AG08396 (cell line): Measurements from ENCODE around the gene MTARC1.

Experiments
- DNase-seq: peaks from one replicate; pipeline ENCODE4 v3.0.0; 2012; ENCODE audit warnings: low spot score, mixed read lengths

The MTARC1 gene

DNA sequence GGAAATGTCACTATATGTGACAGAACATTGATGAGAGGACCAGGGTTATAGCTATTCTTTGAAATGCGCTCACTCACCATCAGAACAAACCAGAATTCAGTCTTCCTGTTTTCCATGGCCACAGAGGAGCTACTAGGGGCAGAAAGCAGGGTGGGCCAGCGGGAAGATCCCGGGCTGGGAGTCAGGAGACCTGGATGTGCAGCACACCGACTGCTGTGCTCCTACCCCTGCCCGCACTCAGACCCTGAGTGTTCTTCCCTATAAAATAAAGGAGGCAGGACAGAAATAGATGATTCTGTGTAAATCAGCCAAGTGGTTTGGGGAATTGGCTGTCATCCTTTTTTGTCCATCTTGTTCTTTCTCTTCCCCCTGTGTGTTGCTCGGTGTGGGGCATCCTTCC, 21.0 kb downstream of the MTARC1 start:
- DNase-seq = no peak

- DNase-seq = no peak
Measured at GRCh38 chr1:220808345-220809186, 21.9 kb downstream of the MTARC1 start.

GRCh38 chr1:220809187-220809550, 22.5 kb downstream of the MTARC1 start:
- no peak for DNase-seq

- no peak for DNase-seq
Measured at GRCh38 chr1:220809704-220810103, 23.0 kb downstream of the MTARC1 start.

GRCh38 chr1:220810179-220810653, 23.5 kb downstream of the MTARC1 start:
- peak; percentile 78 for DNase-seq

DNA sequence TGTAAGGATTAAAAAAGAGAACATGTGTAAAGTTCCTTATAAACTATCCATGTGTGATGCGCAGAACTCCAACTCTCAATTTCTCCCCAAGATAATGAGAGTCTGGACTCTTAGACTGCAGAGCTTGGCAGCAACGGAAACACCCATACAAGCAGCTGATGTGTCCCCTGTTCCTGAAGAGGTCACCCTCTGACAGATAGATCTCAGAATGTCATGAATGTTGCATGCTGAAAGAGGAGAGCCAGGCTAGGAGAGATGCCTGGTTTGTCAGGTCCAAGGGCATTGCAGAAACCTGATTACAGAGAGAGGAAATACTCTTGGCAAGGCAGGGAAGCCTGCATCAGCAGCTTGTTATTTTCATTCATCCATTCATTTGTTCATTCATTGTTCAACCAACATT, 24.2 kb downstream of the MTARC1 start:
- no peak for DNase-seq

DNA sequence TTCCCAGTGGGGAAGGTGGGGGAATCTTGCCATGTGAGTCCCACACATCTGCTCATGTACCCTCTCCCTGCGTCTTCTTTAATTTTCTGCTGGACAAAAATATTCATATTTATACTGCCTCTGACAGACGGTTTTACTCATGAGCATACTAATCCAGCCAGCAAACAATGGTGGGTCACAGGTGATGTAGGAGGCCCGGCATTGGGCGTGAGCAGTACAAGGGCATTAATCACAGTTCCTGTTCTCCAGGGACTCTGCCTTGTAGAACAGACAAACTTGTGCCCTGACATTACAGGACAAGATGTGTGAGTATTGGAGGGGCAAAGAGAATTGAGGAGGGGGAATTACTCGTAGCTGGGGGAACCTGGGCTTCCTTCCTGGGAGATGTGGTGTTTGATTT, 25.0 kb downstream of the MTARC1 start:
- DNase-seq = no peak

GRCh38 chr1:220812308-220812707, 25.6 kb downstream of the MTARC1 start:
- DNase-seq = no peak

- no peak for DNase-seq
Measured at GRCh38 chr1:220813013-220813412, 26.3 kb downstream of the MTARC1 start.

DNA sequence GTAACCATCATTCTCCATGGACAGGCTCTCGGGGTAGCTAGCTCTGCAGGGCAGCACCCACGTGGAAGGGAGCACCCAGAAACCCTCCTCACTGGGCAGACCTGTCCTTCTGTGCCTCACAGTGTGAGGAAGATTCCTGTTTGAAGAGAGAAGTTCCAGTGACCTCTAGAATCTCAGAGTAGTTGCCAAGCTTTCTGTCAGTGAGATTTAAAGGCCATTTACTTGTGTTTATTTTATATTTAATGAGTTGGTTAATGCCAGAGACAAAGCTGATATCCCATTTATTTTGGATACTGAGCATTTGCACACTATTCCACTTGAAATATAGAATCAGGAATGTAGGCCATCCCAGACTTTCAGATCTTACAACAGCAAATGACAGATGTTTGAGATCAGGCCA, 28.7 kb downstream of the MTARC1 start:
- DNase-seq = no peak

DNA sequence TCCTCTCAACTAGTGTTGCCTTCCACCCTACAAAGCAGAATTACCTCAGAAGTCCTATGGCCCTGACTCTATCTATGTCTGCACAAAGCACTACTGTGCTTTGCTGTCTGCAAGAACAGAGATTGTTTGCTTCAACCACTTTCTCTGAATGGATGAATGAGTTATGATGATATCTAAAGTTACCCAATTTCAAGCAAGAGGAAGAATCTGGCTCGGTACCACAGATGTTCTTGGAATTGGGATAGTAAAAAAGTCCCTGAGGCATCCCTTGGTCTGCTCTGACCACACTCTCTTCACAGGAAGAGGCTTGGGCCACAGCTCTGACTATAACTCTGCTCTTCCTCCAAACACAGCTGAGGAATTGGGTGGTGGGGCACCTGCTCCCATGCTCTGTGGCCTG, 31.2 kb downstream of the MTARC1 start:
- DNase-seq = no peak

GRCh38 chr1:220818421-220819173, 31.9 kb downstream of the MTARC1 start:
- peak; percentile 79 for DNase-seq

DNA sequence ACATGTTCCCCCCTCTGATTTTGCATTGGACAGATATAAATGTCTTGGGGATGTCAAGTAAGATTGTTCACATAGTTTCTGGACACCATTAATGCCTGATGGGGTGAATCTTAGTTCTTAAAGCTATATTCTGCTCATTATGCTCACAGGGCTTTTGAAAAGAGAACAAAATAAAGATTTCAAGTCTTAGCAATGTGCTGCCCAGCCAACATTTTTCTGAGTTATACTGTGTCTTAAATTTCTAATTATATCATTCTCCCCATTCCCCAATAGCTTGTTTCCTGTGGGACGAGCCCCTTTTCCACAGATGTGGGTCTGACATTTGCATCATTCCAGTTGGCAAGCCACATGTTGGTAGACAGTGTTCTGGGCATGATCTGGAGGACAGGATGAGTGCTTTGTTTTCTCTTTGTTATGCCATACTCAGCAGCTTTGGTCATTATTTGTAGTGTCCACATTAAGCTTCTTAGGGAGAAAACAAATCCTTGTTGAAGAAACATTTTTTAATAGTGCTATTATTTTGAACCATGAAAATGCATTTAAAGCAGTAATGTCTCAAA, 32.8 kb downstream of the MTARC1 start:
- DNase-seq = no peak

DNA sequence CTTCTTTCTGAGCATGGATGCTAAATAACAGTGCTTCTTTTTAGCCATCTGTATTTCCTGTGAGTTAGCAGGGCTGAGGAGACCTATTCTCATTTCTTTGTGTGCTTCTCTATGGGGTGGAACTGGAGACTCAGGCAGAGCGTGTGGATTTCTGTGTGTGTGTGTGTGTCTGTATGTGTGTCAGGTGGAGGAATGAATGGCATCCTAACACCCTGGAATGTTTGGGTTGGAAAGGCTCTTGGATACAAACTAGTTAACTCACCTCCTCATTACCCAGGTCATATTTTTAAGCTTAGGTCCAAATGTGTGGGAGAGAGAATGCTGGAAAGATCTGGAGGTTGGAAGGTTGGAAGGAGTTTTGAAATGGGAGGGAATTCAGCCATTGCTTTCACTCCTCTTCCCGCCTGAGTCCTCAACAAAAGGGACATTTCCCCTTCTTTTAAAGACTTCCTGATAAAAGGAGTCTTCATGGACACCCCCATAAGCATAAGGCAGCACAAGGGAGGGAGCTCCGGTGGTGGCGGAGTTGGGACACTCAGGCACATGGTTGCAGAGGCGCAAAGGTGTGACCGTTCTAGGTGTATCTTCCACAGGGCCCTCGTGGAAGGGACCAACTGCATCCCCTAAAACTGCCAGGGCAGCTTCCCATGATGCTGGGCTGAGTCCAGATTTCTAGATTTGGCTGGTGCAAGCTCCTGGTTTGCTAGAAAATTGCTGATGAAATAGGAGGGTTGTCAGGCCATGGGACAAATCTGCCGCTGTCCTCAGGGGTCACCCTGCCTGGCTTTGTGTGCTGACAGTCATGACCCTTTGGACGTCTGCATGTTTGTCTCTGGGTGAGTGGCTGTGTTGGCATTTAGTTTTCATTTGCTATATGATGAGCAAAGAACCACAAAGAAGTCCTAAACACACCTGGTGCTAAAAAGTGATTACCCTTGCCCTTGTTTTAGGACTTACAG, 37.6 kb downstream of the MTARC1 start:
- DNase-seq = no peak

DNA sequence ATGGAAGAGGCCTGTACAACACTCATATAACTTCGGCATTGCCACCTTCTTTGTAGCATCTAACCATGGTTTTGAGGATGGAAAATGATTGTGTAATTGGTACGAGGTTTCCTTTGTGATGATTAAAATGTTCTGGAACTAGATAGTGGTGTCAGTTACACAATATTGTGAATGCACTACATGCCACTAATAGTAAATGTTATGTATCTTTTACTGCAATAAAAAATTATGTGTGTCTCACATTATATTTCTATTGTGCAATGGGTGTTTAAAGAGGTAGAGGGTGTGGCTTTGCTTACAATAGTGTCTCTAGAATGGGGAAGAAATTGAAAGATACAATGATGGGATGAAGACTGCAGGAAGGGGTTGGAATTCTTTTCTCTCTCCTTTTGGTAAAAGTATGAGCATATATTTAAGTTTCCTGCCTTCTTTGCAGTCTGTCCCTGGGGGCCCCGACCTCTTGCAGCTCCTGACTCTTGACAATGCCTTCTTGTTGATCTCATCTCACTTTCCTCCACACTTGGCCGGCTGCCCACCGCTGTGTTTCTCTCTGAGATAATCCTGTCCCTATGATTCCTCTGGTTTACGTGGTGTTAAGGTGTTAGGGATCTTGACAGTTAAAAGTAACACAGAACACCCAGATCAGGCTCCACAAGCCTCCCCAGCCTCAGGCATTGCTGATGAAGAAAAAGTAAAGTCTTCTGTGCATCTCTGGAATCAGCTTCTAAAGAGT, 39.3 kb downstream of the MTARC1 start:
- DNase-seq = no peak

- DNase-seq = no peak
Measured at GRCh38 chr1:220826729-220827128, 40.0 kb downstream of the MTARC1 start.

- no peak for DNase-seq
Measured at GRCh38 chr1:220827445-220828178, 40.9 kb downstream of the MTARC1 start.

- no peak for DNase-seq
Measured at GRCh38 chr1:220828179-220828490, 41.4 kb downstream of the MTARC1 start.

DNA sequence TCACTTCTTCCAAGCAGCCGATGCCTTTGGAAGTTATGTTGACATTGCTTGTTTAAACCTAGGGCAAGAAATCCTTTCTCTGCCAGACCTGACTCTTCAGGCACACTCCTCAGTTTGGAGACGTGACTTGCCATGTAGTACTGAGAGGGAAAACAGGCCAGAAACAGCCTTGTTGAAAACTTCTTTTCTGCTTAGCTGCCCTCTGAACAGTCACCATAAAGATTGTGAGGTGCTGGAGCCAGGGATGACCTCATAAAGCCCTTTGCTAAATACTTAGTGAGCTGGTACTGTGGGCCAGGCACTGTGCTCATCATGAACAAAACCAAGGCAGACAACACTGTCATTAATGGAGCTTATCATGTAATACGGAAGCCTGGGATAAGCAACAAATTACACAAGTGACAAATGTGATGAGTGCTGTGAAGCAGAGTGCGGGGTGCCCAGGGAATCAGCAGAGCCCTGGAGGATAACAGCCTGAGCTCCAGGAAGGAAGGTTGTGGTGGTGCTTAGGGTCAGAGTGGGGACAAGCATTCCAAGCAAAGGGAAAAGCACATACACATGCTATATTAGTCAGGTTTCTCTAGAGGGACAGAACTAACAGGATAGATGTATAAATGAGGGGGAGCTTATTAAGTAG, 42.4 kb downstream of the MTARC1 start:
- no peak for DNase-seq

GRCh38 chr1:220833436-220833835, 46.7 kb downstream of the MTARC1 start:
- DNase-seq = no peak
